WTC11 (cell line): ENCODE results near the gene STAG1. TPM values are rescaled to one million over a fixed set of nuclear protein-coding genes. Genes with fewer than 3 reads are reported as not detected.

ENCODE experiments used
- ATAC-seq: fragments of 200-7000 bp; cut with Tn5 transposase; 2 replicates; pipeline ENCODE4 v1.10.0; 2021; ENCODE audit warnings: mild to moderate bottlenecking, moderate library complexity
- CTCF ChIA-PET: fragments of 300-600 bp; sonication (Branson Sonifier 250); formaldehyde crosslinking; loops from one replicate; lab custom pipeline; 2021; ENCODE audit warnings: antibody characterized with exemption; lab: Charles Lee
- POLR2A ChIA-PET: fragments of 350-600 bp; sonication (Branson Sonifier 250); formaldehyde crosslinking; loops from one replicate; lab custom pipeline; 2021; ENCODE audit warnings: antibody characterized with exemption; lab: Charles Lee
- DNase-seq: peaks from one replicate; pipeline ENCODE4 v3.0.0; 2021; ENCODE audit warnings: low spot score
- H3K27ac Mint-ChIP-seq: 2 replicates; pipeline ENCODE4 v1.8.0; 2021; ENCODE audit warnings: mixed read lengths
- H3K27me3 Mint-ChIP-seq: 2 replicates; pipeline ENCODE4 v1.8.0; 2021; ENCODE audit warnings: low read depth, mild to moderate bottlenecking, moderate library complexity, mixed read lengths
- H3K36me3 Mint-ChIP-seq: 2 replicates; pipeline ENCODE4 v1.8.0; 2021; ENCODE audit warnings: mixed read lengths
- H3K4me1 Mint-ChIP-seq: 2 replicates; pipeline ENCODE4 v1.8.0; 2022; ENCODE audit warnings: mixed read lengths
- H3K4me3 Mint-ChIP-seq: 2 replicates; pipeline ENCODE4 v1.8.0; 2021; ENCODE audit warnings: mild to moderate bottlenecking, moderate library complexity, mixed read lengths
- H3K9me3 Mint-ChIP-seq: 2 replicates; pipeline ENCODE4 v1.8.0; 2021; ENCODE audit warnings: mixed read lengths
- CREM ChIP-seq: sonication (generic); formaldehyde crosslinking; IDR thresholded peaks from 2 replicates; pipeline ENCODE4 v1.8.1; 2022; ENCODE audit warnings: mild to moderate bottlenecking, missing genetic modification reagents, moderate library complexity
- ELF4 ChIP-seq: sonication (generic); formaldehyde crosslinking; IDR thresholded peaks from 2 replicates; pipeline ENCODE4 v1.8.1; 2022; ENCODE audit warnings: low read depth, mild to moderate bottlenecking, moderate library complexity, missing genetic modification reagents
- ESRRA ChIP-seq: sonication (generic); formaldehyde crosslinking; IDR thresholded peaks from 2 replicates; pipeline ENCODE4 v1.8.1; 2022; ENCODE audit warnings: mild to moderate bottlenecking, missing genetic modification reagents, borderline replicate concordance
- FOXJ3 ChIP-seq: sonication (generic); formaldehyde crosslinking; IDR thresholded peaks from 2 replicates; pipeline ENCODE4 v1.9.0; 2021; ENCODE audit warnings: missing genetic modification reagents, mild to moderate bottlenecking, borderline replicate concordance
- HMGA2 ChIP-seq: fragments of 250-450 bp; sonication (Bioruptor Pico); IDR thresholded peaks from 2 replicates; pipeline ENCODE4 v1.4.0; 2021; ENCODE audit warnings: mild to moderate bottlenecking, moderate library complexity
- SMAD3 ChIP-seq: sonication (generic); formaldehyde crosslinking; IDR thresholded peaks from 2 replicates; pipeline ENCODE4 v1.8.0; 2022; ENCODE audit warnings: missing genetic modification reagents, mild to moderate bottlenecking, borderline replicate concordance
- TEAD1 ChIP-seq: sonication (generic); formaldehyde crosslinking; IDR thresholded peaks from 2 replicates; pipeline ENCODE4 v1.8.0; 2022; ENCODE audit warnings: mild to moderate bottlenecking, missing genetic modification reagents
- ZNF219 ChIP-seq: sonication (generic); formaldehyde crosslinking; IDR thresholded peaks from 2 replicates; pipeline ENCODE4 v1.8.0; 2023; ENCODE audit warnings: missing genetic modification reagents, mild to moderate bottlenecking, borderline replicate concordance
- ZNF232 ChIP-seq: sonication (generic); formaldehyde crosslinking; IDR thresholded peaks from 2 replicates; pipeline ENCODE4 v1.8.0; 2022; ENCODE audit warnings: mild to moderate bottlenecking, missing genetic modification reagents
- ZNF416 ChIP-seq: fragments of 250-450 bp; sonication (Bioruptor Pico); IDR thresholded peaks from 2 replicates; pipeline ENCODE4 v1.9.0; 2021; ENCODE audit warnings: mild to moderate bottlenecking, inconsistent platforms
- ZNF671 ChIP-seq: fragments of 250-450 bp; sonication (Bioruptor Pico); IDR thresholded peaks from 2 replicates; pipeline ENCODE4 v1.8.0; 2021; ENCODE audit warnings: mild to moderate bottlenecking
- total RNA-seq: library from RNA; stranded (reverse); gene quantifications from 3 replicates; pipeline ENCODE4 v1.2.3, GENCODE V29; 2021
- TF ChIP-seq, protein P1 (sequence below): sonication (generic); formaldehyde crosslinking; IDR thresholded peaks from 2 replicates; pipeline ENCODE4 v1.8.0; 2022; ENCODE audit warnings: mild to moderate bottlenecking, missing genetic modification reagents
- TF ChIP-seq, protein P2 (sequence below): fragments of 250-450 bp; sonication (Bioruptor Pico); IDR thresholded peaks from 2 replicates; pipeline ENCODE4 v1.9.0; 2021; ENCODE audit warnings: mild to moderate bottlenecking
- TF ChIP-seq, protein P3 (sequence below): sonication (generic); formaldehyde crosslinking; IDR thresholded peaks from 2 replicates; pipeline ENCODE4 v1.8.1; 2022; ENCODE audit warnings: mild to moderate bottlenecking, moderate library complexity, missing genetic modification reagents
- TF ChIP-seq, protein P4 (sequence below): fragments of 250-450 bp; sonication (Bioruptor Pico); IDR thresholded peaks from 2 replicates; pipeline ENCODE4 v1.8.0; 2021; ENCODE audit warnings: mild to moderate bottlenecking
- TF ChIP-seq, protein P5 (sequence below): sonication (generic); formaldehyde crosslinking; IDR thresholded peaks from 2 replicates; pipeline ENCODE4 v1.8.1; 2022; ENCODE audit warnings: missing genetic modification reagents, borderline replicate concordance
- TF ChIP-seq, protein P6 (sequence below): sonication (generic); formaldehyde crosslinking; IDR thresholded peaks from 2 replicates; pipeline ENCODE4 v1.8.1; 2023; ENCODE audit warnings: mild to moderate bottlenecking, missing genetic modification reagents, borderline replicate concordance
- TF ChIP-seq, protein P7 (sequence below): fragments of 250-450 bp; sonication (Bioruptor Pico); IDR thresholded peaks from 2 replicates; pipeline ENCODE4 v1.9.0; 2021; ENCODE audit warnings: mild to moderate bottlenecking

STAG1 gene
- total RNA-seq, 1 experiment from 2014 or later, result 20.7 TPM

DNA sequence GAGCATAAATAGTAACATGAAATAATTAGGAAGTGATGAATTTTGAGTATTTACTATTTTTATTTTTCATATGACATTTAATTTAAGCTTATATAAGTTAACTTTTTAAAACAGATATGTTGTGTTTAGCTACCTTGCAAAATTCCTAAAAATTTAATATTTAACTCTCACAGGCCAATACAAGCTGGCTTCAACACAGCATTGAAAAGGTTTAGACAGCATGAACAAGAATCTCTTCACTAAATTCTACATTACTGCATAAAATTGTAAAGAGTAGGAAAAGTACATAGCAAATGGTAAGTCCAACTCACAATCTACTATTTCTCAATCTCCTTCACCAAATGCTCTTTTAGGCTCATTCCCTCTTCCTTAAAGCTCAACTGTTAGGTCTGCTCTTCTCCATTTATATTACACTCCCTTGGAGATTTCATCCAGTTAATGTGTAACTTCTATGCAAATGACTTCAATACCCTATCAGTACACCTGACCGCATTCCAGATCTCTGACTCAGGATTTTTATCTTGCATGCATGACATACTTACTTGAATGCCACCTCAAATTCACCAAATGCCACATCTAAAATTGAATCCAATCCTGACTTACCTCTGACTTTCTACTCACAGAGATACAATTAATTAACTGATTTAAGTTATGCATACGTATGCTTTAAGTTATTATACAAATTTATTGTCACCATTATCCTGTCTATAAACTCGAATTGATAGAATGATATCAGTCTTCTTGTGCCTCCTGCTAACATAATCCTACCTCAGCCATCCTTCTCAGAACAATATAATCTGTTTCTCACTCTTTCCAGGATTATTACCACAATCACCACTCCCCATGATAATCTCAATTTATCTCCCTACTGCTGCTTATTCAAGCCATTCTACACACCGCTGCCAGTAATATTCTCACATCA, 127.0 kb downstream of the STAG1 start:
- ATAC-seq (peak; percentile 62), DNase-seq (no peak)
- H3K9me3 Mint-ChIP-seq, result no peaks in the 10 kb centered on the region
- peaks cover 4% of the 10 kb centered on the region; the same call in 1 of the 2 replicates for H3K36me3 Mint-ChIP-seq
- ChIA-PET POLR2A (no interaction called here), CTCF (interaction anchor here (0.6 to 1.0 kb wide), 2 partner anchors 23 to 127 kb away, joined by 3 read pairs; partner anchors contain the start of gene STAG1)
- TF ChIP-seq, protein P1, sequence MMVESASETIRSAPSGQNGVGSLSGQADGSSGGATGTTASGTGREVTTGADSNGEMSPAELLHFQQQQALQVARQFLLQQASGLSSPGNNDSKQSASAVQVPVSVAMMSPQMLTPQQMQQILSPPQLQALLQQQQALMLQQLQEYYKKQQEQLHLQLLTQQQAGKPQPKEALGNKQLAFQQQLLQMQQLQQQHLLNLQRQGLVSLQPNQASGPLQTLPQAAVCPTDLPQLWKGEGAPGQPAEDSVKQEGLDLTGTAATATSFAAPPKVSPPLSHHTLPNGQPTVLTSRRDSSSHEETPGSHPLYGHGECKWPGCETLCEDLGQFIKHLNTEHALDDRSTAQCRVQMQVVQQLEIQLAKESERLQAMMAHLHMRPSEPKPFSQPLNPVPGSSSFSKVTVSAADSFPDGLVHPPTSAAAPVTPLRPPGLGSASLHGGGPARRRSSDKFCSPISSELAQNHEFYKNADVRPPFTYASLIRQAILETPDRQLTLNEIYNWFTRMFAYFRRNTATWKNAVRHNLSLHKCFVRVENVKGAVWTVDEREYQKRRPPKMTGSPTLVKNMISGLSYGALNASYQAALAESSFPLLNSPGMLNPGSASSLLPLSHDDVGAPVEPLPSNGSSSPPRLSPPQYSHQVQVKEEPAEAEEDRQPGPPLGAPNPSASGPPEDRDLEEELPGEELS (CRISPR knock-in tag), result no peak
- TF ChIP-seq TEAD1 (CRISPR knock-in tag), result no peak
- TF ChIP-seq, protein P2, sequence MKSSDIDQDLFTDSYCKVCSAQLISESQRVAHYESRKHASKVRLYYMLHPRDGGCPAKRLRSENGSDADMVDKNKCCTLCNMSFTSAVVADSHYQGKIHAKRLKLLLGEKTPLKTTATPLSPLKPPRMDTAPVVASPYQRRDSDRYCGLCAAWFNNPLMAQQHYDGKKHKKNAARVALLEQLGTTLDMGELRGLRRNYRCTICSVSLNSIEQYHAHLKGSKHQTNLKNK, result no peak
- TF ChIP-seq, protein P3, sequence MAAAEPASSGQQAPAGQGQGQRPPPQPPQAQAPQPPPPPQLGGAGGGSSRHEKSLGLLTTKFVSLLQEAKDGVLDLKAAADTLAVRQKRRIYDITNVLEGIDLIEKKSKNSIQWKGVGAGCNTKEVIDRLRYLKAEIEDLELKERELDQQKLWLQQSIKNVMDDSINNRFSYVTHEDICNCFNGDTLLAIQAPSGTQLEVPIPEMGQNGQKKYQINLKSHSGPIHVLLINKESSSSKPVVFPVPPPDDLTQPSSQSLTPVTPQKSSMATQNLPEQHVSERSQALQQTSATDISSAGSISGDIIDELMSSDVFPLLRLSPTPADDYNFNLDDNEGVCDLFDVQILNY, result no peak
- TF ChIP-seq, protein P4, sequence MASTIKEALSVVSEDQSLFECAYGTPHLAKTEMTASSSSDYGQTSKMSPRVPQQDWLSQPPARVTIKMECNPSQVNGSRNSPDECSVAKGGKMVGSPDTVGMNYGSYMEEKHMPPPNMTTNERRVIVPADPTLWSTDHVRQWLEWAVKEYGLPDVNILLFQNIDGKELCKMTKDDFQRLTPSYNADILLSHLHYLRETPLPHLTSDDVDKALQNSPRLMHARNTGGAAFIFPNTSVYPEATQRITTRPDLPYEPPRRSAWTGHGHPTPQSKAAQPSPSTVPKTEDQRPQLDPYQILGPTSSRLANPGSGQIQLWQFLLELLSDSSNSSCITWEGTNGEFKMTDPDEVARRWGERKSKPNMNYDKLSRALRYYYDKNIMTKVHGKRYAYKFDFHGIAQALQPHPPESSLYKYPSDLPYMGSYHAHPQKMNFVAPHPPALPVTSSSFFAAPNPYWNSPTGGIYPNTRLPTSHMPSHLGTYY, result no peak
- no peak for TF ChIP-seq SMAD3 (CRISPR knock-in tag)
- no peak for TF ChIP-seq ZNF671 (CRISPR knock-in tag)
- TF ChIP-seq ZNF232 (CRISPR knock-in tag), result no peak
- H3K27me3 Mint-ChIP-seq, result no peaks in the 10 kb centered on the region
- peaks cover 8% of the 10 kb centered on the region for H3K4me1 Mint-ChIP-seq
- peak overlapping the region; percentile 59 for H3K27ac Mint-ChIP-seq
- no peak overlapping the region for H3K4me3 Mint-ChIP-seq

DNA sequence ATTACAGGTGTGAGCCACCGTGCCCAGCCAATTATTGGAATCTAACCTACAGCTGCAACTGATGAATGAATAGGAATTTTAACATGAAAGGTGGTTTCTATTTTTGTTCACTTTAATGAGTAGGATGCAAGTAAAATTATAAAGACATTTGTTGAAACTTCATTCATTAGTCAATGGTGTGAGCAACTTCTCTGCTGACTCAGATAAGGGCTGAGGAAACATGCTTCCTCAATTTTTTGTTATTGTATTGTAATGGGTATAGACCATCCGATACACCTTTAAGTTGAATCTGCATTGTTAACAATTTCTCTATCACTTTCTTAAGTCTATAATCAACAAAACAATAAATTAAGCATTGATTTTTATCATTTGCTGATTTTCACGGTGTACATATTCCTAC, 127.8 kb downstream of the STAG1 start:
- ChIA-PET CTCF (interaction anchor here (0.6 to 1.0 kb wide), 2 partner anchors 22 to 128 kb away, joined by 3 read pairs; partner anchors contain the start of gene STAG1), POLR2A (no interaction called here)
- Mint-ChIP-seq H3K4me3 (no peak overlapping the region), H3K4me1 (peaks cover 8% of the 10 kb centered on the region), H3K27me3 (no peaks in the 10 kb centered on the region), H3K9me3 (no peaks in the 10 kb centered on the region), H3K27ac (peak overlapping the region; percentile 39; the same call in 1 of the 2 replicates), H3K36me3 (peaks cover 4% of the 10 kb centered on the region; the same call in 1 of the 2 replicates)
- no peak for DNase-seq
- ATAC-seq, result no peak
- TF ChIP-seq ZNF219 (CRISPR knock-in tag), result no peak
- TF ChIP-seq HMGA2 (CRISPR knock-in tag), result no peak
- no peak for TF ChIP-seq ZNF416
- TF ChIP-seq ELF4, result no peak
- TF ChIP-seq, protein P5, sequence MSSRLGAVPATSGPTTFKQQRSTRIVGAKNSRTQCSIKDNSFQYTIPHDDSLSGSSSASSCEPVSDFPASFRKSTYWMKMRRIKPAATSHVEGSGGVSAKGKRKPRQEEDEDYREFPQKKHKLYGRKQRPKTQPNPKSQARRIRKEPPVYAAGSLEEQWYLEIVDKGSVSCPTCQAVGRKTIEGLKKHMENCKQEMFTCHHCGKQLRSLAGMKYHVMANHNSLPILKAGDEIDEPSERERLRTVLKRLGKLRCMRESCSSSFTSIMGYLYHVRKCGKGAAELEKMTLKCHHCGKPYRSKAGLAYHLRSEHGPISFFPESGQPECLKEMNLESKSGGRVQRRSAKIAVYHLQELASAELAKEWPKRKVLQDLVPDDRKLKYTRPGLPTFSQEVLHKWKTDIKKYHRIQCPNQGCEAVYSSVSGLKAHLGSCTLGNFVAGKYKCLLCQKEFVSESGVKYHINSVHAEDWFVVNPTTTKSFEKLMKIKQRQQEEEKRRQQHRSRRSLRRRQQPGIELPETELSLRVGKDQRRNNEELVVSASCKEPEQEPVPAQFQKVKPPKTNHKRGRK (CRISPR knock-in tag), result no peak
- TF ChIP-seq, protein P6, sequence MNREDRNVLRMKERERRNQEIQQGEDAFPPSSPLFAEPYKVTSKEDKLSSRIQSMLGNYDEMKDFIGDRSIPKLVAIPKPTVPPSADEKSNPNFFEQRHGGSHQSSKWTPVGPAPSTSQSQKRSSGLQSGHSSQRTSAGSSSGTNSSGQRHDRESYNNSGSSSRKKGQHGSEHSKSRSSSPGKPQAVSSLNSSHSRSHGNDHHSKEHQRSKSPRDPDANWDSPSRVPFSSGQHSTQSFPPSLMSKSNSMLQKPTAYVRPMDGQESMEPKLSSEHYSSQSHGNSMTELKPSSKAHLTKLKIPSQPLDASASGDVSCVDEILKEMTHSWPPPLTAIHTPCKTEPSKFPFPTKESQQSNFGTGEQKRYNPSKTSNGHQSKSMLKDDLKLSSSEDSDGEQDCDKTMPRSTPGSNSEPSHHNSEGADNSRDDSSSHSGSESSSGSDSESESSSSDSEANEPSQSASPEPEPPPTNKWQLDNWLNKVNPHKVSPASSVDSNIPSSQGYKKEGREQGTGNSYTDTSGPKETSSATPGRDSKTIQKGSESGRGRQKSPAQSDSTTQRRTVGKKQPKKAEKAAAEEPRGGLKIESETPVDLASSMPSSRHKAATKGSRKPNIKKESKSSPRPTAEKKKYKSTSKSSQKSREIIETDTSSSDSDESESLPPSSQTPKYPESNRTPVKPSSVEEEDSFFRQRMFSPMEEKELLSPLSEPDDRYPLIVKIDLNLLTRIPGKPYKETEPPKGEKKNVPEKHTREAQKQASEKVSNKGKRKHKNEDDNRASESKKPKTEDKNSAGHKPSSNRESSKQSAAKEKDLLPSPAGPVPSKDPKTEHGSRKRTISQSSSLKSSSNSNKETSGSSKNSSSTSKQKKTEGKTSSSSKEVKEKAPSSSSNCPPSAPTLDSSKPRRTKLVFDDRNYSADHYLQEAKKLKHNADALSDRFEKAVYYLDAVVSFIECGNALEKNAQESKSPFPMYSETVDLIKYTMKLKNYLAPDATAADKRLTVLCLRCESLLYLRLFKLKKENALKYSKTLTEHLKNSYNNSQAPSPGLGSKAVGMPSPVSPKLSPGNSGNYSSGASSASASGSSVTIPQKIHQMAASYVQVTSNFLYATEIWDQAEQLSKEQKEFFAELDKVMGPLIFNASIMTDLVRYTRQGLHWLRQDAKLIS (CRISPR knock-in tag), result no peak
- TF ChIP-seq FOXJ3 (CRISPR knock-in tag), result no peak
- TF ChIP-seq, protein P3, result no peak
- TF ChIP-seq, protein P7, sequence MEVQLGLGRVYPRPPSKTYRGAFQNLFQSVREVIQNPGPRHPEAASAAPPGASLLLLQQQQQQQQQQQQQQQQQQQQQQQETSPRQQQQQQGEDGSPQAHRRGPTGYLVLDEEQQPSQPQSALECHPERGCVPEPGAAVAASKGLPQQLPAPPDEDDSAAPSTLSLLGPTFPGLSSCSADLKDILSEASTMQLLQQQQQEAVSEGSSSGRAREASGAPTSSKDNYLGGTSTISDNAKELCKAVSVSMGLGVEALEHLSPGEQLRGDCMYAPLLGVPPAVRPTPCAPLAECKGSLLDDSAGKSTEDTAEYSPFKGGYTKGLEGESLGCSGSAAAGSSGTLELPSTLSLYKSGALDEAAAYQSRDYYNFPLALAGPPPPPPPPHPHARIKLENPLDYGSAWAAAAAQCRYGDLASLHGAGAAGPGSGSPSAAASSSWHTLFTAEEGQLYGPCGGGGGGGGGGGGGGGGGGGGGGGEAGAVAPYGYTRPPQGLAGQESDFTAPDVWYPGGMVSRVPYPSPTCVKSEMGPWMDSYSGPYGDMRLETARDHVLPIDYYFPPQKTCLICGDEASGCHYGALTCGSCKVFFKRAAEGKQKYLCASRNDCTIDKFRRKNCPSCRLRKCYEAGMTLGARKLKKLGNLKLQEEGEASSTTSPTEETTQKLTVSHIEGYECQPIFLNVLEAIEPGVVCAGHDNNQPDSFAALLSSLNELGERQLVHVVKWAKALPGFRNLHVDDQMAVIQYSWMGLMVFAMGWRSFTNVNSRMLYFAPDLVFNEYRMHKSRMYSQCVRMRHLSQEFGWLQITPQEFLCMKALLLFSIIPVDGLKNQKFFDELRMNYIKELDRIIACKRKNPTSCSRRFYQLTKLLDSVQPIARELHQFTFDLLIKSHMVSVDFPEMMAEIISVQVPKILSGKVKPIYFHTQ (CRISPR knock-in tag), result no peak
- TF ChIP-seq ESRRA (CRISPR knock-in tag), result no peak
- no peak for TF ChIP-seq CREM
